Measurements from ENCODE around the gene LAMA2. TPM values are rescaled to one million over a fixed set of nuclear protein-coding genes. Genes with fewer than 3 reads are reported as not detected.

Gene LAMA2, protein sequence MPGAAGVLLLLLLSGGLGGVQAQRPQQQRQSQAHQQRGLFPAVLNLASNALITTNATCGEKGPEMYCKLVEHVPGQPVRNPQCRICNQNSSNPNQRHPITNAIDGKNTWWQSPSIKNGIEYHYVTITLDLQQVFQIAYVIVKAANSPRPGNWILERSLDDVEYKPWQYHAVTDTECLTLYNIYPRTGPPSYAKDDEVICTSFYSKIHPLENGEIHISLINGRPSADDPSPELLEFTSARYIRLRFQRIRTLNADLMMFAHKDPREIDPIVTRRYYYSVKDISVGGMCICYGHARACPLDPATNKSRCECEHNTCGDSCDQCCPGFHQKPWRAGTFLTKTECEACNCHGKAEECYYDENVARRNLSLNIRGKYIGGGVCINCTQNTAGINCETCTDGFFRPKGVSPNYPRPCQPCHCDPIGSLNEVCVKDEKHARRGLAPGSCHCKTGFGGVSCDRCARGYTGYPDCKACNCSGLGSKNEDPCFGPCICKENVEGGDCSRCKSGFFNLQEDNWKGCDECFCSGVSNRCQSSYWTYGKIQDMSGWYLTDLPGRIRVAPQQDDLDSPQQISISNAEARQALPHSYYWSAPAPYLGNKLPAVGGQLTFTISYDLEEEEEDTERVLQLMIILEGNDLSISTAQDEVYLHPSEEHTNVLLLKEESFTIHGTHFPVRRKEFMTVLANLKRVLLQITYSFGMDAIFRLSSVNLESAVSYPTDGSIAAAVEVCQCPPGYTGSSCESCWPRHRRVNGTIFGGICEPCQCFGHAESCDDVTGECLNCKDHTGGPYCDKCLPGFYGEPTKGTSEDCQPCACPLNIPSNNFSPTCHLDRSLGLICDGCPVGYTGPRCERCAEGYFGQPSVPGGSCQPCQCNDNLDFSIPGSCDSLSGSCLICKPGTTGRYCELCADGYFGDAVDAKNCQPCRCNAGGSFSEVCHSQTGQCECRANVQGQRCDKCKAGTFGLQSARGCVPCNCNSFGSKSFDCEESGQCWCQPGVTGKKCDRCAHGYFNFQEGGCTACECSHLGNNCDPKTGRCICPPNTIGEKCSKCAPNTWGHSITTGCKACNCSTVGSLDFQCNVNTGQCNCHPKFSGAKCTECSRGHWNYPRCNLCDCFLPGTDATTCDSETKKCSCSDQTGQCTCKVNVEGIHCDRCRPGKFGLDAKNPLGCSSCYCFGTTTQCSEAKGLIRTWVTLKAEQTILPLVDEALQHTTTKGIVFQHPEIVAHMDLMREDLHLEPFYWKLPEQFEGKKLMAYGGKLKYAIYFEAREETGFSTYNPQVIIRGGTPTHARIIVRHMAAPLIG (N-terminal part only)
- 1 to 10 TPM; 2.1 to 5.3 (median 3.6) TPM for total RNA-seq
- total RNA-seq (2013), result 3.7 TPM

DNA sequence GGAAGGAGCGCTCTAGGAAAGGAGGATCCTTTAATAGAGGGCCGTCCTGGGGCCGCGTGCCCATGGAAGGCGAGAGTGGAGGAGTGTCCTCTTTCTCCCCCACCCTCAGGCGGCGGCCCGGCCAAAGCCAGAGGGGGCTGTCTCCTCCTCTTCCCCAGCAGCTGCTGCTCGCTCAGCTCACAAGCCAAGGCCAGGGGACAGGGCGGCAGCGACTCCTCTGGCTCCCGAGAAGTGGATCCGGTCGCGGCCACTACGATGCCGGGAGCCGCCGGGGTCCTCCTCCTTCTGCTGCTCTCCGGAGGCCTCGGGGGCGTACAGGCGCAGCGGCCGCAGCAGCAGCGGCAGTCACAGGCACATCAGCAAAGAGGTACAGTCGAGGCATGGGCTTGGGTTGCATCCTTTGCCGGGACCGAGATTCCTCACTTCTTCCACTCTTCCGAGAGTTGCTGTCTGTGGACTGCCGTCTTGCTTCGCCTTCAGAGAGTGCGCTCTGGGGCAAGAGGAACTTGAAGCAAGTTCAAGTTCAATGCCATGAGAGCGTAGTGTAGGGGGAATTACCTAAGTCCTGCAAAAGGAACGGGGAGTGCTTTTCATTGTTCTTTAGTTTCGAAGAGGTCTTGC, at the start of gene LAMA2:
LAMA2 (plus strand) TSS at position 148 of the 621 bp plus-strand sequence; CDS start at position 256, 108 bp downstream.
- Mint-ChIP-seq H3K4me1 (no peaks in the 10 kb centered on the region), H3K4me3 (no peak within 1 kb of the TSS), H3K9me3 (peaks cover 0 to 2% of the 10 kb centered on the region in 2 donors), H3K27me3 (ENCODE audit: low read depth in 2 of 2) (peaks cover 11 to 18% of the 10 kb centered on the region in 2 donors), H3K27ac (no peak within 1 kb of the TSS), H3K36me3 (no peaks in the 10 kb centered on the region)
- WGBS (ENCODE audit: insufficient coverage), result 11% methylated on average over 36 of the region's 36 CpGs
- no peaks in the 10 kb centered on the region for H3K36me3 ChIP-seq (ENCODE audit: control insufficient read depth, insufficient read depth, low read length)
- H3K27me3 ChIP-seq (ENCODE audit: control insufficient read depth, insufficient read depth, low read length), result peaks cover 2% of the 10 kb centered on the region
- H3K9me3 ChIP-seq (ENCODE audit: control insufficient read depth, insufficient read depth, low read length), result no peaks in the 10 kb centered on the region
- intact Hi-C loops (cut with micrococcal nuclease), result no loop called here
- DNase-seq (no peak), ATAC-seq (no peak)
- no peak within 1 kb of the TSS for H3K4me3 ChIP-seq (ENCODE audit: low read length)
- no peak within 1 kb of the TSS for H3K27ac ChIP-seq (ENCODE audit: low read length)
- no peaks in the 10 kb centered on the region for H3K4me1 ChIP-seq (ENCODE audit: control insufficient read depth, insufficient read depth, low read length)
- TF ChIP-seq, protein P1, sequence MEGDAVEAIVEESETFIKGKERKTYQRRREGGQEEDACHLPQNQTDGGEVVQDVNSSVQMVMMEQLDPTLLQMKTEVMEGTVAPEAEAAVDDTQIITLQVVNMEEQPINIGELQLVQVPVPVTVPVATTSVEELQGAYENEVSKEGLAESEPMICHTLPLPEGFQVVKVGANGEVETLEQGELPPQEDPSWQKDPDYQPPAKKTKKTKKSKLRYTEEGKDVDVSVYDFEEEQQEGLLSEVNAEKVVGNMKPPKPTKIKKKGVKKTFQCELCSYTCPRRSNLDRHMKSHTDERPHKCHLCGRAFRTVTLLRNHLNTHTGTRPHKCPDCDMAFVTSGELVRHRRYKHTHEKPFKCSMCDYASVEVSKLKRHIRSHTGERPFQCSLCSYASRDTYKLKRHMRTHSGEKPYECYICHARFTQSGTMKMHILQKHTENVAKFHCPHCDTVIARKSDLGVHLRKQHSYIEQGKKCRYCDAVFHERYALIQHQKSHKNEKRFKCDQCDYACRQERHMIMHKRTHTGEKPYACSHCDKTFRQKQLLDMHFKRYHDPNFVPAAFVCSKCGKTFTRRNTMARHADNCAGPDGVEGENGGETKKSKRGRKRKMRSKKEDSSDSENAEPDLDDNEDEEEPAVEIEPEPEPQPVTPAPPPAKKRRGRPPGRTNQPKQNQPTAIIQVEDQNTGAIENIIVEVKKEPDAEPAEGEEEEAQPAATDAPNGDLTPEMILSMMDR (IDR thresholded peaks at IDR 0.05), result no peak

DNA sequence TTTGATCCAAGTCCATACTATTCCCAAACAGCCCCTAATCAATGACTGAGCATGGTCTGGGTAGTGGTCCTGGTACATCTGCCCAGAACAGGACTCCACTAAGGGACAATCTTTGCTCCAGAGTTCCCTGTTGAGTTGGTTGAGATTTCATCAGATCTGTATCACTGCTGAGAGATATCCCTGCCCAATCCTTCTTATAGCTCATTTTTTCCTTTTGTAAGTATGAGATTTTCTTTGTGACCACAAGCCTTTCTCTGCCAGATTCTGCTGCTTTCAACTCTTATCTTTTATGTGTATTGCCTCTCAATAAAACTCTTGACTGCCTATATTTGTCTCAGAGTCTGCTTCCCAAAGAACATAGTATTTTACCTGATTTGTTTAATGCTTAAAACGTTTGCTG, 46.2 kb upstream of the LAMA2 start:
- no peak overlapping the region for H3K4me3 ChIP-seq (ENCODE audit: low read length)
- no peaks in the 10 kb centered on the region for H3K36me3 Mint-ChIP-seq
- ATAC-seq (no peak), DNase-seq (no peak)
- H3K27ac ChIP-seq (ENCODE audit: low read length), result no peak overlapping the region
- H3K27me3 ChIP-seq (ENCODE audit: control insufficient read depth, insufficient read depth, low read length), result no peaks in the 10 kb centered on the region
- H3K27ac Mint-ChIP-seq, result no peak overlapping the region
- no peaks in the 10 kb centered on the region for H3K36me3 ChIP-seq (ENCODE audit: control insufficient read depth, insufficient read depth, low read length)
- no peaks in the 10 kb centered on the region for H3K27me3 Mint-ChIP-seq (ENCODE audit: low read depth in 2 of 2)
- TF ChIP-seq, protein P1 (IDR thresholded peaks at IDR 0.05), result no peak
- WGBS (ENCODE audit: insufficient coverage), result 75% methylated on average over 1 of the region's 1 CpG
- H3K4me1 ChIP-seq (ENCODE audit: control insufficient read depth, insufficient read depth, low read length), result no peaks in the 10 kb centered on the region
- no peak overlapping the region for H3K4me3 Mint-ChIP-seq
- no peaks in the 10 kb centered on the region for H3K4me1 Mint-ChIP-seq
- H3K9me3 Mint-ChIP-seq, result peaks cover 3 to 7% of the 10 kb centered on the region in 2 donors
- intact Hi-C loops (cut with micrococcal nuclease), result no loop called here
- H3K9me3 ChIP-seq (ENCODE audit: control insufficient read depth, insufficient read depth, low read length), result no peaks in the 10 kb centered on the region

DNA sequence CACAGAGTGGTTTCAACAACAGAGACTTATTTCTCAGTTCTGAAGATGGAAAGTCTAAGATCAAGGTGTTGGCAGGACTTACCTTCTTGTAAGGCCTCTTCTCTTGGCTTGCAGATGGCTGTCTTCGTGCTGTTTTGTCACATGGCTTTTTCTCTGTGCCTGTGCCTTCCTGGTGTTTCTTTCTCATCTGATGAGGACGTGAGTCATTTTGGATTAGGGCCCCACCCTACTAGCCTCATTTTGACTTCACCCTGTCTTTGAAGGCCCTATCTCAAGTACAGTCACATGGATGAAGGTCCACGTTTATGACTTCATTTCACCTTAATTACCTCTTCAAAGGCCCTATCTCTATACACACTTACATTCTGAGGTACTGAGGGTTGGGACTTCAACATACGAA, 41.4 kb upstream of the LAMA2 start:
- Histone ChIP-seq H3K27ac (ENCODE audit: low read length) (no peak overlapping the region), H3K36me3 (ENCODE audit: control insufficient read depth, insufficient read depth, low read length) (no peaks in the 10 kb centered on the region), H3K4me1 (ENCODE audit: control insufficient read depth, insufficient read depth, low read length) (no peaks in the 10 kb centered on the region), H3K9me3 (ENCODE audit: control insufficient read depth, insufficient read depth, low read length) (no peaks in the 10 kb centered on the region), H3K4me3 (ENCODE audit: low read length) (no peak overlapping the region), H3K27me3 (ENCODE audit: control insufficient read depth, insufficient read depth, low read length) (no peaks in the 10 kb centered on the region)
- DNase-seq, result no peak
- Mint-ChIP-seq H3K4me3 (no peak overlapping the region), H3K36me3 (no peaks in the 10 kb centered on the region), H3K4me1 (no peaks in the 10 kb centered on the region), H3K9me3 (peaks cover 3% of the 10 kb centered on the region in 2 donors), H3K27ac (no peak overlapping the region), H3K27me3 (ENCODE audit: low read depth in 2 of 2) (no peaks in the 10 kb centered on the region)
- 68% methylated on average over 4 of the region's 4 CpGs for WGBS (ENCODE audit: insufficient coverage)
- TF ChIP-seq, protein P1 (IDR thresholded peaks at IDR 0.05), result no peak
- ATAC-seq, result no peak
- intact Hi-C loops (cut with micrococcal nuclease), result no loop called here
